Measurements from ENCODE around the gene RBM19.

Gene RBM19

DNA sequence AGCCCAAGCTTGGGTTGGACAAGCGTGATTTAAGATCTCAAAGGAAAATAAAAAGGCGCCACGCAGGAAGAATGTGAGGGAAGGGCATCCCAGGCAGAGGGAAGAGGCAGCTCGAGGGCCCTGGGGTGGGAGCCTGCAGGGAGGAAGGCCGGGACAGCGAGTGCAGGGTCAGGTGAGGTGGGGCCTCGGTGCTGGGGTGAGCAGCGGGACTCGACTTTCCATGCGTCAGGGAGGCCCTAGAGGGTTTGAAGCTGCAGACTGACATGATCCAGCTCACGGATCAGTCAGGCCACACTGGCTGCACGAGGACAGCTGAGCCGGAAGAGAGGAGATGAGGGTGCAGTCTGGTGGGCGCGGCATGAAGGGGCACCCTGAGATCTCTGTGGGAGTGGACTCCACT, 145.8 kb downstream of the RBM19 start:
- TF ChIP-seq, protein P1, sequence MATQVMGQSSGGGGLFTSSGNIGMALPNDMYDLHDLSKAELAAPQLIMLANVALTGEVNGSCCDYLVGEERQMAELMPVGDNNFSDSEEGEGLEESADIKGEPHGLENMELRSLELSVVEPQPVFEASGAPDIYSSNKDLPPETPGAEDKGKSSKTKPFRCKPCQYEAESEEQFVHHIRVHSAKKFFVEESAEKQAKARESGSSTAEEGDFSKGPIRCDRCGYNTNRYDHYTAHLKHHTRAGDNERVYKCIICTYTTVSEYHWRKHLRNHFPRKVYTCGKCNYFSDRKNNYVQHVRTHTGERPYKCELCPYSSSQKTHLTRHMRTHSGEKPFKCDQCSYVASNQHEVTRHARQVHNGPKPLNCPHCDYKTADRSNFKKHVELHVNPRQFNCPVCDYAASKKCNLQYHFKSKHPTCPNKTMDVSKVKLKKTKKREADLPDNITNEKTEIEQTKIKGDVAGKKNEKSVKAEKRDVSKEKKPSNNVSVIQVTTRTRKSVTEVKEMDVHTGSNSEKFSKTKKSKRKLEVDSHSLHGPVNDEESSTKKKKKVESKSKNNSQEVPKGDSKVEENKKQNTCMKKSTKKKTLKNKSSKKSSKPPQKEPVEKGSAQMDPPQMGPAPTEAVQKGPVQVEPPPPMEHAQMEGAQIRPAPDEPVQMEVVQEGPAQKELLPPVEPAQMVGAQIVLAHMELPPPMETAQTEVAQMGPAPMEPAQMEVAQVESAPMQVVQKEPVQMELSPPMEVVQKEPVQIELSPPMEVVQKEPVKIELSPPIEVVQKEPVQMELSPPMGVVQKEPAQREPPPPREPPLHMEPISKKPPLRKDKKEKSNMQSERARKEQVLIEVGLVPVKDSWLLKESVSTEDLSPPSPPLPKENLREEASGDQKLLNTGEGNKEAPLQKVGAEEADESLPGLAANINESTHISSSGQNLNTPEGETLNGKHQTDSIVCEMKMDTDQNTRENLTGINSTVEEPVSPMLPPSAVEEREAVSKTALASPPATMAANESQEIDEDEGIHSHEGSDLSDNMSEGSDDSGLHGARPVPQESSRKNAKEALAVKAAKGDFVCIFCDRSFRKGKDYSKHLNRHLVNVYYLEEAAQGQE (IDR thresholded peaks at IDR 0.05; ENCODE audit: insufficient read depth in 1 of 2, low read depth in 2 of 2, low read length in 2 of 2): no peak
- TF ChIP-seq SIN3A (IDR thresholded peaks at IDR 0.05; ENCODE audit: borderline replicate concordance, insufficient read depth, low read length): no peak
- TF ChIP-seq POLR2AphosphoS5 (IDR thresholded peaks at IDR 0.05; ENCODE audit: low read depth, low read length): no peak

DNA sequence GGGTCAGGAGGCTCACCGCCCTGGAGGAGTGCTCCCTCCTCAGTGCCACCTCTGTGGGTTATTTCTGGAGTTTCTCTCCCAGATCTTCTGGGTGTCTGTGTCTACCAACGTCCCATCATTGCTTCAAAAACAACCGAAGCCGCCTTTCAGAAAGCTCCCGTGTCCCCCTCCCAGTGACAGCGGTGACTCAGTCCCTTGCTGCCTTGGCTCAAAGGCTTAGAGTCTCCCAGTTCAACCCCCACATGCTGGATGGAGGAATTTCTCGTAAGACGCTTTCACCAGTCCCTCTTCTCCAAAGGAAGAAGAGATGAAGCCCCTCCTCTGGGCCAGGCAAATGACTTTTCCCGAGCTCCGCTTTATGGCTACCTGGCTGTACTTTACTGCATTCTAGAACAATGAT, 146.6 kb downstream of the RBM19 start:
- TF ChIP-seq, protein P1 (IDR thresholded peaks at IDR 0.05; ENCODE audit: insufficient read depth in 1 of 2, low read depth in 2 of 2, low read length in 2 of 2): no peak
- no peak for TF ChIP-seq POLR2AphosphoS5 (IDR thresholded peaks at IDR 0.05; ENCODE audit: low read depth, low read length)
- TF ChIP-seq SIN3A (IDR thresholded peaks at IDR 0.05; ENCODE audit: borderline replicate concordance, insufficient read depth, low read length): no peak
- no peak for TF ChIP-seq FOXP2 (optimal IDR thresholded peaks at IDR 0.05; ENCODE audit: borderline replicate concordance, extremely low read depth, extremely low read length, insufficient read depth)
- TF ChIP-seq TAF1 (IDR thresholded peaks at IDR 0.05; ENCODE audit: borderline replicate concordance, insufficient read depth, low read length): no peak

DNA sequence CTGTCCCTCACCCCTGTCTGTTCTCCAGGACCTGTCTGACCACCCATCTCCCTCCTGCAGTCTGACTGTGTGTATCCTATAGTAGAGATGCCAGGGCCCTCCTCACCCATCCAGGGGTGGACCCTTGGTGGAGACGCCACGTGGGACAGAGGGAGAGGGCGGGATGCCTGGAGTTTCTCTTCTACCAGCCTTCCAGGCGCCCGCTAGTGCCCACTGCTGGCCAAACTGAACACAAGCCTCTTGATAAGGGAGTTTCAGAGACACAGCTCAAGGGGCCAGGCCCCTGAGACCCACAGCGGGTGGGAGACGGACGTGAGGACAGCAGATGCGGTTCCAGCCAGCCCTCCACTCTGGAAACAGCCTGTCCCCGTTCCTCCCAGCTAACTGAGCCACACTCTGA, 147.3 kb downstream of the RBM19 start:
- TF ChIP-seq TAF1 (IDR thresholded peaks at IDR 0.05; ENCODE audit: borderline replicate concordance, insufficient read depth, low read length) (no peak), FOXP2 (optimal IDR thresholded peaks at IDR 0.05; ENCODE audit: borderline replicate concordance, extremely low read depth, extremely low read length, insufficient read depth) (no peak), SIN3A (IDR thresholded peaks at IDR 0.05; ENCODE audit: borderline replicate concordance, insufficient read depth, low read length) (no peak), POLR2AphosphoS5 (IDR thresholded peaks at IDR 0.05; ENCODE audit: low read depth, low read length) (no peak)
- TF ChIP-seq, protein P1 (IDR thresholded peaks at IDR 0.05; ENCODE audit: insufficient read depth in 1 of 2, low read depth in 2 of 2, low read length in 2 of 2): no peak

DNA sequence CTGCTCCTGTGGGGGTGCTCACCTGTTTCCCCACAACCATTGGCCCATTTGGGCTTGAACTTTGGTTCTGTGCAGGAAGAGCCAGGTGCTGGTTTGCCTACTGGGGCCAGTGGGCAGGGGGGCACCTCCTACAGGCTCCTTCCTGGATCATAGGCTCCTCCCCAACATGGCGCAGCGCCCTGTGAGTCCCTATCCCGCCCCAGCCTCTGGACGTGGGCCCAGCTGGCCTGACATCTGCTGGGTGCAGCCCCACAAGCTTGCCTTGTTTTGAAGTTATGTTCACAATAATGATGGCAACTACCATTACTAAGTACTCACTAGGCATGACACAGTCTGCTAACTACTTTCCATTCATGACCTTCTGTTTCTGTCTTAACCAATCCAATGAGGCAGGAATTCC, 147.8 kb downstream of the RBM19 start:
- TF ChIP-seq TAF1 (IDR thresholded peaks at IDR 0.05; ENCODE audit: borderline replicate concordance, insufficient read depth, low read length): no peak
- TF ChIP-seq POLR2AphosphoS5 (IDR thresholded peaks at IDR 0.05; ENCODE audit: low read depth, low read length): no peak
- TF ChIP-seq SIN3A (IDR thresholded peaks at IDR 0.05; ENCODE audit: borderline replicate concordance, insufficient read depth, low read length): no peak
- TF ChIP-seq, protein P1 (IDR thresholded peaks at IDR 0.05; ENCODE audit: insufficient read depth in 1 of 2, low read depth in 2 of 2, low read length in 2 of 2): no peak
- TF ChIP-seq FOXP2 (optimal IDR thresholded peaks at IDR 0.05; ENCODE audit: borderline replicate concordance, extremely low read depth, extremely low read length, insufficient read depth): no peak

DNA sequence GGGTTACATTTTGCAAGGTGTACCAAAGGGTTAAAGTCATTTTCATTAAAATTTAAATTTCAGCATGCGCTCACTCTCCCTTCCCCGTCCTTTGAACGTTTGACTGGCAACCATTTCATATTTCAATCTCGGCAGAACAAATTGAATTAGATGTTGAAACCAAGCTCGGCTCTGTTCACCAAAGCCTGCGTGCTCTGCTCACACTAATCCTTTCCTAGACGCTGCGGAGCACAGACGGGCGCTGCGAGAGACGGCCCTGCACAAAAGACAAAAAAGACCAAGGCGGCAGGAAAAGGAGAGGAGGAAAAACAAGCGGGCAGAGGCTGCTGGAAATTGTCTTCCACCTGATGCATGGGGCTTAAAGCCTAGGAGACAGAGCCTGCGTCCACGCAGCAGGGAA, 149.3 kb downstream of the RBM19 start:
- TF ChIP-seq POLR2AphosphoS5 (IDR thresholded peaks at IDR 0.05; ENCODE audit: low read depth, low read length) (no peak), FOXP2 (optimal IDR thresholded peaks at IDR 0.05; ENCODE audit: borderline replicate concordance, extremely low read depth, extremely low read length, insufficient read depth) (no peak), SIN3A (IDR thresholded peaks at IDR 0.05; ENCODE audit: borderline replicate concordance, insufficient read depth, low read length) (no peak), TAF1 (IDR thresholded peaks at IDR 0.05; ENCODE audit: borderline replicate concordance, insufficient read depth, low read length) (no peak)
- TF ChIP-seq, protein P1 (IDR thresholded peaks at IDR 0.05; ENCODE audit: insufficient read depth in 1 of 2, low read depth in 2 of 2, low read length in 2 of 2): no peak

Data from PFSK-1 (cell line).